ENCODE data around the gene PIP4K2A.

DNA sequence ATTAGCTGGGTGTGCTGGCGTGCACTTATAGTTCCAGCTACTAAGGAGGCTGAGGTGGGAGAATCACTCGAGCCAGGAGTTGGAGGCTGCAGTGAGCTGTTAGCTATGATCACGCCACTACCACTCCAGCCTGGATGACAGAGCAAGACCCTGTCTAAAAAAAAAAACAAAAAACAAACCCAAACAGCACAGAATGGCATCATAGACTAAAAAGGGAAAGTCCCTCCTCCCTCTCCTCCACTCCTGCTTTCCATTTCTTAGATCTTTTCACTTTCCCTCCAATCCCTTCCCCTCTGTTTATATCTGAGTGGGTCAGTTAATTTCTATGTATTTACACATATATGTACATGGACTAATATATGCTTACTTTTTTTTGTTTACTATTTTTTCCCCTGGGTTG, 10.4 kb upstream of the PIP4K2A start:
- TF ChIP-seq CTCF (IDR thresholded peaks at IDR 0.05) (no peak), POLR2AphosphoS5 (IDR thresholded peaks at IDR 0.05) (no peak), POLR2A (IDR thresholded peaks at IDR 0.05) (no peak)
